NCI-H2196 (cell line): ENCODE results near the gene RANBP10.
"Not testable (repeated sequence)": the region's sequence is repeated elsewhere in the genome, so short reads cannot be mapped to it uniquely, and the experiment has no call there.

Source experiments
- DNase-seq: peaks from one replicate; lab custom pipeline; 2025; ENCODE audit not compliant: unreplicated experiment; lab: John Stamatoyannopoulos, UW

RANBP10 gene

GRCh38 chr16:67719048-67719777, 87.1 kb downstream of the RANBP10 start, which contains the start of gene GFOD2:
GFOD2 (minus strand) TSS chr16:67719316; CDS start chr16:67685715, 33,601 bp downstream.
- DNase-seq, result peak; percentile 90

- DNase-seq, result no peak
Observed at GRCh38 chr16:67718668-67719047, 87.7 kb downstream of the RANBP10 start.

DNA sequence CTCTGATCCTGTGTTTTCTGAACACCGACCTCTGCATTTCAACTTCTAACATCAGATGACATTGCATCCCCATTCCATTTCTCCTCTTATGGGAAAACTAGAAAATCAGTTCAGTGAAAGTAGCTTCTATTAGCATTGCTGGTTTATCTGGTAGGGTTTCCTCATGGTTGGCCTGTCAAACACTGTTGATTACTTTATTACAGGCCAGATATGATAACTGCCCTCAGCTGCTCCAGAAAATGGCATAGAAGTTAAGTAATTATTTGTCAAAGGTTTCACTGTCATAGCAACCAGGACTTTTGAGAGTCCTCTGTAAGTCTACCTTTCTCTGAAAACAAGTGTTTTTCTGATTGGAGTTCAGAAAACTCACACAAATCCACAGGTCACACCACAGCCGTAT, 90.3 kb downstream of the RANBP10 start:
- DNase-seq, result no peak

DNA sequence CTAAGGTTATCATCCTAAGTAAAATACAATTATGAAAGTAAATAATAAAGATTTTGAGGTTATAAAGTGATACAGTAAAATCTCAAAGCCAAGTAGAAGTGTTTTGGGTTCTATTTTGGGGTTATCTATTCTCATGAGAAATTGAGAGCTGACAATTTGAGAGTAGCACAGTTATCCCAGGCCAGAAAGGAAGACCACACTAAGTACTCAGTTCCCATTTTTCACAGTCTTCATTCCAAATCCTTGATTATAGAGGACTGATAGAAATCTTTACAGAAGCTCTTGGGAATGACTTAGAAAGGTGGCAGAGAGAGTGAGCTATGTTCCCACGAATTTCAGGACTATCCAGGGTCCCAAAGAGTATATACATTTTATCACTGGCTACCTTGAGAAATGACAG, 91.8 kb downstream of the RANBP10 start:
- DNase-seq, result no peak

DNA sequence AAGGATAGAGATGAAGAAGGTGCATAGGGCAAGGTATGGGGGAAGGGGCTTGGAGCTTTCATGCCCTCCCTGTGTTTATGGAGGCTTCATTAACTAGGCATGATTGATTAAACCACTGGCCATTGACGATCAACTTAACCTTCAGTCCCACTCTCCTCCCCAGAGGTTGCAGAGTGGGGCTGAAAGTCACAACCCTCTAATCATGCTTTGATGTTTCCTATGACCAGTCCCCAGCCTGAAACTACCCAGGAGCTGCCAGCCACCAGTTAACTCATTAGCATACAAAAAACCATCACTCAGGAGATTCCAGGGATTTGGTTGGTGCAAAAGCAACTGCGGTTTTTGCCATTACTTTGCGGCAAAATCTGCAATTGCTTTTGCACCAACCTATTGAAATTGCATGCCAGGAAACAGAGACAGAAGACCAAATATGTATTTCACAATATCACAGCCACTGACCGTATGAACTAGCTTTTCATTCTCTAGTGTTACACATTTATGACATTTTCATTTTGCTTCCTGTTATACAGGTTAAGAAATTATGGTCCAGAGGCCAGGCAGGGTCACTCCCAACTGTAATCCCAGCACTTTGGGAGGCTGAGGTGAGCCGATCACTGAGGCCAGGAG, 92.6 kb downstream of the RANBP10 start:
- no peak for DNase-seq

GRCh38 chr16:67710607-67711006, 95.8 kb downstream of the RANBP10 start:
- DNase-seq, result no peak

DNA sequence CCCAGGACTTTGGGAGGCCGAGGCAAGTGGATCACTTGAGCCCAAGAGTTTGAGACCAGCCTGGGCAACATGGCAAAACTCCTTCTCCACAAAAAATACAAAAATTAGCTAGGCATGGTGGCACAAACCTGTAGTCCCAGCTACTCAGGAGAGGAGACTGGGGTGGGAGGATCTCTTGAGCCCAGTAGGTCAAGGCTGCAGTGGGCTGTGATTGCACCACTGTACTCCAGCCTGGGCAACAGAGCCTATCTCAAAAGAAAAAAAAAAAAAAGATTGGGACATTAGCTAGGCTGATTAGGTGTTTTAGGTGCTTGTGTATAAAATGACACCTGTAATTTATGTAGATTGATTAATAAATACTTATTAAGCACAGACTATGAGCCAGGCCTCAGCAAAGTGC, 97.3 kb downstream of the RANBP10 start:
- no peak for DNase-seq

- no peak for DNase-seq
Observed at GRCh38 chr16:67708368-67708771, 98.0 kb downstream of the RANBP10 start.

DNA sequence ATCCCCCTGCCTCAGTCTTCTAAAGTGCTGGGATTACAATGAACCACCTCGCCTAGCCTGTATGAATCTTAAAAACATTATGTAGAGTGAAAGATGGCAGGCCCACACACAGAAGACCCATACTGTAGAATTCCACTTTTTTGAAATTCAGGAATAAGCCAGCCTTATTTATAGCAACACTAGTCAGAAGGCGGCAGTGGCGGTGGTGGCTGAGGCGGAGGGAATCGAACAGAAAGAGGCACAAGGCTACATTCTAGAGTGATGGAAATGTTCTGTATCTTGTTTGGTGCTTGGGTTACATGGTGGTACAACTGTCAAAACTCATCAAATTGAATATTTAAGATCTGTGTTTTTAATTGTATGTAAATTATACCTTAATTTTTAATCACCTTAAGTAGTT, 98.6 kb downstream of the RANBP10 start:
- DNase-seq, result no peak

GRCh38 chr16:67707210-67707609, 99.2 kb downstream of the RANBP10 start:
- no peak for DNase-seq

DNA sequence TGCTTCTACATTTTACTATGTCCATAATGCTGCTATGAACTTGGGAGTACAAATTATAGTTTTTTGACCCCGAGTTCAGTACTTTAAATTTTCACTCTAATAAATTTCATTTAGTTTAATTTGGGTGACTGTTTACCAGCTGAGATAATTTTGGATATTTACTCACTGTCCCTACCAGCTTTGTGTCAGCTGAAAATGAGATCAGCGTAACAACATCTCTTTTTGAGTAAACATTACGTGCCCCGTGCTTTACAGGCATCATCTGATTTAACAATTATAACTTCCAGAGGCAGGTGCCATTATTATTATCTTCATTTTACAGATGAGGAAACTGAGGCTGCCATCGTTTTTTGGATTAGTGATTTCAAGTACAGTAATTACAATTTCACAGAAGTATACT, 102.2 kb downstream of the RANBP10 start:
- DNase-seq, result no peak

DNA sequence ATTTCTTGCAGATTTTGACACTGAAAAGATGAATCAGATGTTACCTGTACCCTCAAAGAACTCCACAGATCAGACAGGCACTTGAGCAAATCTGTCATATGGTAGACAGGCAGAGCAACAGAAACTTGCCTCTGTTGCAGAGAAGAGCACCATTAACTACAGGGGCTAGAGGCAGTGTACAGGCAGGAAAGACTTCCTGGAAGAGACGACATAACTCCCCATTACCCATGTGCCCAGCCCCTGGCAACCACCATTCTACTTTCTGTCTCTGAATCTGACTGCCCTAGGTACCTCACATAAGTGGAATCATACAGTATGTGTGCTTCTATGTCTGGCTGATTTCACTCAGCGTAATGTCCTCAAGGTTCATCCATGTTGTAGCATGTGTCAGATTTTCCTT, 102.7 kb downstream of the RANBP10 start:
- DNase-seq, result no peak

DNA sequence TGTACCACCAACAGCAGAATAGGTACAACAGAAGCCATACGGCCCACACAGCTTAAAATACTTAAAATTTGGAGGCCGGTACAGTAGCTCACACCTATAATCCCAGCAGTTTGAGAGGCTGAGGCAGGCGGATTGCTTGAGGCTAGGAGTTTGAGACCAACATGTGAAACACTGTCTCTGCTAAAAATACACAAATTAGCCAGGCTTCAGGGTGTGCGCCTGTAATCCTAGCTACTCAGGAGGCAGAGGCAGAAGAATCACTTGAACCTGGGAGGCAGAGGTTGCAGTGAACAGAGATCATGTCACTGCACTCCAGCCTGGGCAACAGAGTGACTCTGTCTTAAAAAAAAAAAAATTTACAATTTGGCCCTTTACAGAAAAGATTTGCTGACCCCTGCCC, 104.2 kb downstream of the RANBP10 start:
- DNase-seq, result no peak

DNA sequence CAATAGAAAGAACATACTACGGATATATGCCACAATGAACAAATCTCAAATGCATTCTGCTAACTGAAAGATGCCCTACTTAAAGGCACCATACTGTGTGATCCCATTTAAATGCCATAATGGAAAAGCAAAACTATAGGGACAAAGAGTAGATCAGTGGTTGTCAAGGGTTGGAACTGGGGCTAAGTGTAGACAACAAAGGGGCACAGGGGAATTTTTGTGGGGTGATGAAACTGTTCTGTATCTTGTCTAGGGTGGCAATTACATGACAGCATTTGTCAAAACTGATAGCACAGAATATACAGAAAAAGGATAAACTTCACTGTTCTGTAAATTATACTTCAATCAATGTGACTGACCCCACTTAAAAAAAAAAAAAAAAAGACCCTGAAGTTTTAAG, 104.9 kb downstream of the RANBP10 start:
- no peak for DNase-seq

DNA sequence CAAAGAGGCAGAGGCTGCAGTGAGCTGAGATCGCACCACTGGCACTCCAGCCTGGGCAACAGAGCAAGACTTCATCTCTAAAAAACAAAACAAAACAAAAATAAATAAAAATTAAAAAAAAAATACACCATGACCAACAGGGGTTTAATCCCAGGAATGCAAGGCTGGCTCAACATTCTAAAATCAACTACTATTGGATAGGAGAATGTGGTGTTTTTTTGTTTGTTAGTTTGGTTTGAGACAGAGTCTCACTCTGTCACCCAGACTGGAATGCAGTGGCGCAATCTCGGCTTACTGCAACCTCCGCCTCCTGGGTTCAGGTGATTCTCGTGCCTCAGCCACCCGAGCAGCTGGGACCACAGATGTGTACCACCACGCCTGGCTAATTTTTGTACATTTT, 107.1 kb downstream of the RANBP10 start:
- DNase-seq, result no peak

DNA sequence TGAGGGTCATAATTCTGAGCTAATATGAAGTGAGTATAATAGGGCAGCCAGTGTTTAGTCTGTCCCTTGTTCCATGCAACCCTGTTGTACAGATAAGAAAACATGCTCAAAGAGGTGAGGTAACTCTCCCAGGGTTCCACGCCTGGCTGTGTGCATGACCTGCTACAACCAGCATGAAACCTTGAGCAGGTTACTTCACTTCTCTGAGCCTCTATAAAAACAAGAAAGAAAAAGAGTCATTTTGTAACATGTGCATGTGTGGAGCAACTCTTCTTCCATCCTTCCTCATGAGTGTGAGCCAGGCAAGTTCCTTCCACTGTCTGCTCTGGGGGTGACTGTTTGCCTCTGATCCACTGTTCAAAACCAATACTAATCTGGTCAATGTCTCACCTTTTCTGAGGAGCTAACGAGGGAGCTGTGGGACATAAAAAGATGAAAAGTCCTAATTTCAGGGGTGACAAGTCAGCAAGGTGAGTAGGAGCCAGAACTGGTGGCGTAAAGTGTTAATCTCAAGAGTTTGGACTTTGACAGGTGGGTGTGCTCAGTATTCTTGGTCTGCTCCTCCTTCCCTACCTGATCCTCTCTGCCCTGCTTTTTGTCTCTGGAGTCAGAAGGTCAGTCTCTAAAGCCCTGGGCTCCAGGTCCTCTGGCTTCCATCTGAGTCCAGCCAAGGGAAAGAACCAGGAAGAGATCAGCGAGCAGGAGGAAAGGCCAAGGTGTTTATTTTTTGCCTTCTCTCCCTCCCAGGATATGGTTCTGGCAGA, 108.8 kb downstream of the RANBP10 start:
- no peak for DNase-seq

GRCh38 chr16:67694611-67695010, 111.7 kb downstream of the RANBP10 start:
- no peak for DNase-seq

DNA sequence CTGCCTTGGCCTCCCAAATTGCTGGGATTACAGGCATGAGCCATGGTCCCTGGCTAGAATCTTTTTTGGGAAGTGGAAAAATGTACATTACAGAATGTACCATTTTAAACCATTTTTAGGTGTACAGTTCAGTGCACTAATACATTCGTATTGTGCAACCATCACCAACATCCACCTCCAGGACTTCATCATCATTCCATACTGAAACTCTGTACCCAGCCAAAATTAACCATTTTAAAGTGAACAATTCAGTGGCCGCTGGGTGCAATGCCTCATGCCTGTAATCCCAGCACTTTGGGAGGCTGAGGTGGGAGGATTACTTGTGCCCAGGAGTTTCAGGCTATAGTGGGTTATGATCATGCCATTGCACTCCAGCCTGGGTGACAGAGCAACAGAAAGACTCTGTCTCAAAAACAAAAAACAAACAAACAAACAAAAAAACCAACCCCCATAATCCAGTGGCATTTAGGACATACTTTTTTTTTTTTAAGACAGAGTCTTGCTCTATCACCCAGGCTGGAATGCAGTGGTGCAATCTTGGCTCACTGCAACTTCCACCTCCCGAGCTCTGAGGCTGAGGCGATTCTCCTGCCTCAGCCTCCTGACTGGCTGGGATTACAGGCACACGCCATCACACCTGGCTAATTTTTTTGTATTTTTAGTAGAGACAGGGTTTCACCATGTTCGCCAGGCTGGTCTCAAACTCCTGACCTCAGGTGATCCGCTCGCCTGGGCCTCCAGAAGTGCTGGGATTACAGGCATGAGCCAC, 112.7 kb downstream of the RANBP10 start:
- not testable (repeated sequence) for DNase-seq

GRCh38 chr16:67685388-67686112, 120.8 kb downstream of the RANBP10 start:
- no peak for DNase-seq

- DNase-seq, result no peak
Observed at GRCh38 chr16:67683767-67684166, 122.6 kb downstream of the RANBP10 start.
